SK-N-SH treated with all-trans-retinoic acid at 6 μM for 48 hours (cell line): Measurements from ENCODE around the gene SEMA5B.

Source experiments
- RARB ChIP-seq: fragments of 250-450 bp; sonication (Bioruptor Pico); IDR thresholded peaks from 2 replicates; pipeline ENCODE4 v1.8.0; 2021; ENCODE audit warnings: mild to moderate bottlenecking, moderate library complexity
- TCF4 ChIP-seq: fragments of 250-450 bp; sonication (Bioruptor Pico); IDR thresholded peaks from 2 replicates; pipeline ENCODE4 v1.8.0; 2021; ENCODE audit warnings: mild to moderate bottlenecking, moderate library complexity, borderline replicate concordance

DNA sequence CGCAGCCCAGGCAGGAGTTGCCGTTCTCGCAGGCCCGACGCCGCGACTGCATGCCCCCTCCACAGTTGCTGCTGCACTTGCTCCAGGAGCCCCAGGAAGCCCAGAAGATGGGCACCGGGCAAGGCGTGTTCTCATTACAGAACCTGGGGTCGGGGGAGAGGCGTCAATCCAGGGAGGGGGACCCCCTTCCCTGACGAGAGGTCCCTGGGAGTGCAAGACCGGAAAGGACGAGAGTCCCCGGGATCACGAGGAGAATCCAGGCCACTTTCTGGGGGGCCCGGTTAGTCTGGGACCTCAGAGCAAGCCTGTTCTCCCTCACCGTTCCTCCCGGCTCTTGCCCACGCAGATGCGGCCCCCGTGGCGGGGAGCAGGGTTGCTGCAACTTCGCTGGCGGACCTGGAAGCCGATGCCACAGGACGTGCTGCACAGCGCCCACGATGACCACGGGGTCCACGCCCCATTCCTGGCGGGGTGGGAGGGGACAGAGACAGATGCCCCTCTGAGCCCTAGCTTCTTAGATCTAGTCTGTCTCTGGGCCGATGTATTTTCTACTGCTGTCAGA, 113.9 kb downstream of the SEMA5B start:
- TF ChIP-seq RARB (CRISPR knock-in tag) (no peak), TCF4 (CRISPR knock-in tag) (no peak)
